Fibroblast of lung (primary cell): ENCODE data around the gene CHST8.

ENCODE experiments used
- CTCF ChIP-seq, 2 donors: IDR thresholded peaks in 1 of 2; conservative IDR thresholded peaks in 1 of 2; 1 replicate in 1 of 2; 2 replicates in 1 of 2; pipeline ENCODE4 v1.5.1; 2011 to 2012; ENCODE audit warnings: low read length in 2 of 2, control low read depth in 1 of 2, inconsistent platforms in 1 of 2, low read depth in 1 of 2, mild to moderate bottlenecking in 1 of 2
- EZH2 ChIP-seq: IDR thresholded peaks from 2 replicates; pipeline ENCODE4 v1.5.1; 2012; ENCODE audit warnings: low read length, control low read depth, mild to moderate bottlenecking; ENCODE audit errors: missing control alignments

- TF ChIP-seq CTCF (conservative IDR thresholded peaks at IDR 0.05 in 1 of 2, IDR thresholded peaks at IDR 0.05 in 1 of 2; ENCODE audit: low read depth in 1 of 2, low read length in 2 of 2) (no peak), EZH2 (no peak)
Observed at GRCh38 chr19:33780251-33780650, 158.5 kb downstream of the CHST8 start.
